GM12878 (cell line): ENCODE results near the gene SFTPB. TPM values are rescaled to one million over a fixed set of nuclear protein-coding genes. Genes with fewer than 3 reads are reported as not detected.
A peak's percentile ranks its signal among the peaks of the same experiment; 100 is the strongest.

Experiments
- ATAC-seq: fragments of 200-7000 bp; cut with Tn5 transposase; 3 replicates; pipeline ENCODE4 v1.9.1; 2020; ENCODE audit warnings: mild to moderate bottlenecking, moderate library complexity
- BruUV-seq: library from RNA; stranded (reverse); fragments of 400-500 nt; replicated peaks from 2 replicates; lab custom pipeline; 2021; lab: Mats Ljungman, UMichigan
- CTCF ChIA-PET: fragments of 300-600 bp; sonication (Branson Sonifier 250); formaldehyde crosslinking; extraction: SDS; loops from one replicate; lab custom pipeline; 2021; ENCODE audit warnings: inconsistent platforms; lab: Yijun Ruan, JAX
- POLR2A ChIA-PET: fragments of 350-600 bp; formaldehyde crosslinking; extraction: SDS; loops from one replicate; lab custom pipeline; 2021; ENCODE audit warnings: inconsistent platforms; lab: Charles Lee
- RAD21 ChIA-PET: fragments of 300-600 bp; sonication (Branson Sonifier 250); formaldehyde crosslinking; loops from one replicate; lab custom pipeline; 2023; ENCODE audit warnings: antibody characterized with exemption; ENCODE audit not compliant: unreplicated experiment; lab: Charles Lee
- SMC1A ChIA-PET: fragments of 300-600 bp; sonication (Branson Sonifier 250); formaldehyde crosslinking; loops from one replicate; lab custom pipeline; 2023; ENCODE audit not compliant: unreplicated experiment, uncharacterized antibody; lab: Charles Lee
- DNase-seq: peaks from one replicate; pipeline ENCODE4 v3.0.0-alpha.2; 2011; ENCODE audit warnings: low read depth, low spot score
- FAIRE-seq: peaks from 3 replicates; lab custom pipeline; 2011; peaks lifted over from hg19 to GRCh38; lab: Jason Lieb, UNC
- H2AFZ ChIP-seq: 2 replicates; pipeline ENCODE4 v1.6.0; 2011; ENCODE audit warnings: low read depth, low read length, control low read depth; ENCODE audit not compliant: control insufficient read depth
- H3K27ac ChIP-seq: 2 replicates; pipeline ENCODE4 v1.5.1; 2011; ENCODE audit warnings: control low read depth; ENCODE audit not compliant: control insufficient read depth, insufficient read depth
- H3K27me3 ChIP-seq, 2 experiments: replicated peaks in 1 of 2; 2 replicates each; pipeline versions ENCODE4 v1.6.0 to v1.6.1; 2011; ENCODE audit warnings: low read length in 1 of 2; ENCODE audit not compliant: control insufficient read depth in 2 of 2, insufficient read depth in 2 of 2
- H3K36me3 ChIP-seq, 2 experiments: 2 replicates each; pipeline ENCODE4 v1.5.1; 2011; ENCODE audit warnings: low read length in 1 of 2; ENCODE audit not compliant: control insufficient read depth in 2 of 2, insufficient read depth in 2 of 2
- H3K4me1 ChIP-seq: 2 replicates; pipeline ENCODE4 v1.6.1; 2011; ENCODE audit warnings: mild to moderate bottlenecking, low read length, moderate library complexity, mixed read lengths; ENCODE audit not compliant: control insufficient read depth, insufficient read depth
- H3K4me2 ChIP-seq: 2 replicates; pipeline ENCODE4 v1.6.0; 2011; ENCODE audit warnings: control low read depth; ENCODE audit not compliant: control insufficient read depth, insufficient read depth
- H3K4me3 ChIP-seq: fragments of 200-600 bp; sonication (generic); 2 replicates; pipeline ENCODE4 v1.5.1; 2016
- H3K79me2 ChIP-seq: 2 replicates; pipeline ENCODE4 v1.6.0; 2011; ENCODE audit warnings: low read length; ENCODE audit not compliant: control insufficient read depth, insufficient read depth
- H3K9ac ChIP-seq: 2 replicates; pipeline ENCODE4 v1.8.0; 2011; ENCODE audit warnings: low read length, control low read depth, mixed read lengths; ENCODE audit not compliant: control insufficient read depth, insufficient read depth
- H3K9me3 ChIP-seq: replicated peaks from 3 replicates; pipeline ENCODE4 v1.5.1; 2011; ENCODE audit warnings: mild to moderate bottlenecking, low read length; ENCODE audit not compliant: control insufficient read depth, insufficient read depth
- H4K20me1 ChIP-seq: 2 replicates; pipeline ENCODE4 v1.6.0; 2011; ENCODE audit not compliant: control insufficient read depth, insufficient read depth
- CBX5 ChIP-seq: sonication (generic); IDR thresholded peaks from 2 replicates; pipeline ENCODE4 v1.6.1; 2016; ENCODE audit warnings: low read depth, moderate library complexity, mild to moderate bottlenecking, inconsistent platforms
- CREM ChIP-seq: IDR thresholded peaks from 2 replicates; pipeline ENCODE4 v1.6.1; 2014; ENCODE audit warnings: antibody characterized with exemption, low read depth
- CTCF ChIP-seq, 3 experiments: IDR thresholded peaks in 2 of 3; conservative IDR thresholded peaks in 1 of 3; 2 replicates each; pipeline ENCODE4 v1.5.1; 2011; ENCODE audit warnings: low read depth in 3 of 3, low read length in 3 of 3, mild to moderate bottlenecking in 3 of 3, control low read depth in 2 of 3, moderate library complexity in 2 of 3, inconsistent platforms in 1 of 3, mixed read lengths in 1 of 3; ENCODE audit not compliant: control insufficient read depth in 2 of 3, insufficient read depth in 1 of 3; ENCODE audit errors: extremely low read depth in 1 of 3
- IRF4 ChIP-seq: IDR thresholded peaks from 2 replicates; pipeline ENCODE4 v1.6.1; 2011; ENCODE audit warnings: low read depth, low read length
- MEF2B ChIP-seq: fragments of 450-650 bp; IDR thresholded peaks from 2 replicates; pipeline ENCODE4 v1.6.1; 2018; ENCODE audit warnings: mild to moderate bottlenecking, moderate library complexity; ENCODE audit not compliant: partially characterized antibody, poor library complexity, severe bottlenecking
- MTA2 ChIP-seq: fragments of 450-650 bp; IDR thresholded peaks from 2 replicates; pipeline ENCODE4 v1.6.1; 2016; ENCODE audit warnings: low read depth, mild to moderate bottlenecking, moderate library complexity
- NFXL1 ChIP-seq: fragments of 450-650 bp; IDR thresholded peaks from 2 replicates; pipeline ENCODE4 v1.6.1; 2017; ENCODE audit warnings: antibody characterized with exemption, mild to moderate bottlenecking, borderline replicate concordance
- NFYB ChIP-seq: IDR thresholded peaks from 2 replicates; pipeline ENCODE4 v1.6.1; 2011; ENCODE audit warnings: low read depth, mild to moderate bottlenecking, low read length, improper control_type of control experiment, moderate library complexity; ENCODE audit not compliant: insufficient read depth
- NR2C1 ChIP-seq: fragments of 450-650 bp; IDR thresholded peaks from 2 replicates; pipeline ENCODE4 v1.6.1; 2017; ENCODE audit warnings: antibody characterized with exemption, mild to moderate bottlenecking, moderate library complexity
- PML ChIP-seq: IDR thresholded peaks from 2 replicates; pipeline ENCODE4 v1.6.1; 2012; ENCODE audit warnings: low read length, inconsistent platforms
- RFX5 ChIP-seq: IDR thresholded peaks from 2 replicates; pipeline ENCODE4 v1.6.1; 2011; ENCODE audit warnings: low read depth, low read length, improper control_type of control experiment
- SRF ChIP-seq, 2 experiments: IDR thresholded peaks; 2 replicates each; pipeline ENCODE4 v1.6.1; 2011; ENCODE audit warnings: low read depth in 2 of 2, low read length in 2 of 2, mild to moderate bottlenecking in 1 of 2, moderate library complexity in 1 of 2
- YY1 ChIP-seq: IDR thresholded peaks from 2 replicates; pipeline ENCODE4 v1.6.1; 2011; ENCODE audit warnings: low read depth, mild to moderate bottlenecking, low read length
- ZBTB33 ChIP-seq: fragments of 450-650 bp; IDR thresholded peaks from 2 replicates; pipeline ENCODE4 v1.6.1; 2017; ENCODE audit warnings: mild to moderate bottlenecking
- ZNF207 ChIP-seq: fragments of 450-650 bp; IDR thresholded peaks from 2 replicates; pipeline ENCODE4 v1.6.1; 2014; ENCODE audit warnings: antibody characterized with exemption, mild to moderate bottlenecking, borderline replicate concordance
- WGBS: methylation state at CpG from one replicate; pipeline ENCODE4 v1.1.6; 2016; ENCODE audit warnings: low lambda C conversion rate; ENCODE audit not compliant: insufficient replicate concordance, insufficient coverage; ENCODE audit errors: missing lambda C conversion rate; 5-methylcytosine and 5-hydroxymethylcytosine counted together
- in situ Hi-C: fragments of 300-500 bp; cut with MboI; formaldehyde crosslinking; loops from 9 replicates; pipeline ENCODE4 v1.14.3; 2018; ENCODE audit warnings: mixed read lengths
- intact Hi-C: fragments of 100-400 bp; cut with micrococcal nuclease; formaldehyde crosslinking; loops from one replicate; pipeline ENCODE4 v1.14.2; 2022; ENCODE audit not compliant: unreplicated experiment
- polyA plus RNA-seq, 11 experiments: library from polyadenylated mRNA; depleted of rRNA in 4 of 11; unstranded in 6 of 11; stranded (reverse) in 5 of 11; fragments of >200 nt; fragmentation: Nextera tagmentation in 4 of 11; fragmentation: Illumina TruSeq in 1 of 11; extraction: Ambion mirVana in 4 of 11; extraction: Trizol in 1 of 11; gene quantifications; 1 replicate in 1 of 11; 2 replicates in 10 of 11; pipeline versions ENCODE4 v1.2.1 to v1.2.3, GENCODE V29; 2011 to 2016; ENCODE audit warnings: inconsistent platforms in 2 of 11, missing spikeins in 2 of 11, low read depth in 1 of 11
- total RNA-seq, 4 experiments: library from RNA; depleted of rRNA in 3 of 4; stranded (reverse); fragments of >200 nt in 3 of 4; fragmentation: Illumina TruSeq in 1 of 4; extraction: Trizol in 1 of 4; gene quantifications; 2 replicates each; pipeline versions ENCODE4 v1.2.1 to v1.2.3, GENCODE V29; 2013 to 2021
- TF ChIP-seq, protein P1 (sequence below): IDR thresholded peaks from 2 replicates; pipeline ENCODE4 v1.6.1; 2012; ENCODE audit warnings: low read length, inconsistent platforms

The SFTPB gene
- total and polyA plus RNA-seq, 10 of the 15 experiments (the other 5 are each of a cell fraction or from before 2014, with no cell fraction given) = 0.02 to 5.3 TPM; not detected in 8

- H3K36me3 ChIP-seq = no peaks in the 10 kb centered on the region
- no TSS peak for BruUV-seq
- no peaks in the 10 kb centered on the region for H3K9me3 ChIP-seq
- ATAC-seq (peak; percentile 88), FAIRE-seq (peak; percentile 92), DNase-seq (peak; percentile 63)
- H3K27ac ChIP-seq = peak overlapping the region; percentile 70
- no peaks in the 10 kb centered on the region for H3K79me2 ChIP-seq
- H3K4me2 ChIP-seq = peak overlapping the region; percentile 79
- in situ Hi-C loops (loop anchor here (5.0 kb wide), 1 partner anchor 68 kb away; no protein-coding TSS in a partner anchor), intact Hi-C loops (loop anchor here (5.0 kb wide), 1 partner anchor 283 kb away; no protein-coding TSS in a partner anchor)
- H3K27me3 ChIP-seq = no peaks in the 10 kb centered on the region
- peaks cover 21% of the 10 kb centered on the region for H3K4me1 ChIP-seq
- WGBS = 24% methylated on average over 8 of the region's 8 CpGs
- peak overlapping the region; percentile 37; the same call in 1 of the 2 replicates for H3K4me3 ChIP-seq
- CTCF ChIA-PET = interaction anchor here (0.9 to 10.2 kb wide), 23 partner anchors 7 to 374 kb away, joined by 3 to 194 read pairs (median 5); partner anchors contain the start of genes GNLY, MAT2A and SFTPB
- peak overlapping the region; percentile 40 for H3K9ac ChIP-seq
- SMC1A ChIA-PET = interaction anchor here (0.7 to 9.8 kb wide), 21 partner anchors 8 to 393 kb away, joined by 3 to 75 read pairs (median 5); partner anchors contain the start of gene GNLY
- RAD21 ChIA-PET = interaction anchor here (0.7 to 6.5 kb wide), 18 partner anchors 13 to 374 kb away, joined by 3 to 94 read pairs (median 4); no protein-coding TSS in a partner anchor
- H4K20me1 ChIP-seq = no peaks in the 10 kb centered on the region
- POLR2A ChIA-PET = interaction anchor here (0.5 to 1.7 kb wide), 6 partner anchors 20 to 286 kb away, joined by 3 to 8 read pairs (median 4); partner anchors contain the start of gene SH2D6
- peak overlapping the region; percentile 60 for H2AFZ ChIP-seq
- no peak for TF ChIP-seq NFYB
- TF ChIP-seq CREM = 0 out of 2 replicates have a peak, but pooled peaks have one; percentile 41
- TF ChIP-seq MEF2B = peak; percentile 86
- TF ChIP-seq CBX5 = no peak
- TF ChIP-seq MTA2 = peak; percentile 97
- no peak for TF ChIP-seq NFXL1
- TF ChIP-seq PML = peak; percentile 61
- TF ChIP-seq NR2C1 = no peak
- TF ChIP-seq YY1 = no peak
- no peak for TF ChIP-seq CTCF (IDR thresholded peaks at IDR 0.05 in 2 of 3, conservative IDR thresholded peaks at IDR 0.05 in 1 of 3; ENCODE audit: control insufficient read depth in 2 of 3, extremely low read depth in 1 of 3, insufficient read depth in 1 of 3, low read depth in 3 of 3, low read length in 3 of 3)
- TF ChIP-seq IRF4 = 0 out of 2 replicates have a peak, but pooled peaks have one; percentile 7
- no peak for TF ChIP-seq RFX5
- TF ChIP-seq, protein P1, sequence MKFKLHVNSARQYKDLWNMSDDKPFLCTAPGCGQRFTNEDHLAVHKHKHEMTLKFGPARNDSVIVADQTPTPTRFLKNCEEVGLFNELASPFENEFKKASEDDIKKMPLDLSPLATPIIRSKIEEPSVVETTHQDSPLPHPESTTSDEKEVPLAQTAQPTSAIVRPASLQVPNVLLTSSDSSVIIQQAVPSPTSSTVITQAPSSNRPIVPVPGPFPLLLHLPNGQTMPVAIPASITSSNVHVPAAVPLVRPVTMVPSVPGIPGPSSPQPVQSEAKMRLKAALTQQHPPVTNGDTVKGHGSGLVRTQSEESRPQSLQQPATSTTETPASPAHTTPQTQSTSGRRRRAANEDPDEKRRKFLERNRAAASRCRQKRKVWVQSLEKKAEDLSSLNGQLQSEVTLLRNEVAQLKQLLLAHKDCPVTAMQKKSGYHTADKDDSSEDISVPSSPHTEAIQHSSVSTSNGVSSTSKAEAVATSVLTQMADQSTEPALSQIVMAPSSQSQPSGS = peak; percentile 55
- no peak for TF ChIP-seq ZBTB33
- peak; percentile 33; the same call in 1 of the 2 replicates for TF ChIP-seq ZNF207
- peak in 1 of 2 experiments; percentile 90; a peak in 2 of 4 replicates for TF ChIP-seq SRF (IDR thresholded peaks at IDR 0.05; ENCODE audit: low read depth in 2 of 2, low read length in 2 of 2)
These were observed 37.0 kb upstream of the SFTPB start for GRCh38 chr2:85704800-85705679.
